GM12878 (cell line): ENCODE measurements around the gene ICAM2. TPM values are rescaled to one million over a fixed set of nuclear protein-coding genes. Genes with fewer than 3 reads are reported as not detected.

Experiments
- BACH1 ChIP-seq: fragments of 450-650 bp; IDR thresholded peaks from 2 replicates; pipeline ENCODE4 v1.6.1; 2017; ENCODE audit warnings: mild to moderate bottlenecking, borderline replicate concordance
- BCL11A ChIP-seq: IDR thresholded peaks from 2 replicates; pipeline ENCODE4 v1.6.1; 2011; ENCODE audit warnings: low read depth, low read length
- BHLHE40 ChIP-seq, 2 experiments: fragments of 450-650 bp in 1 of 2; IDR thresholded peaks; 2 replicates each; pipeline ENCODE4 v1.6.1; 2011 to 2017; ENCODE audit warnings: low read depth in 2 of 2, borderline replicate concordance in 1 of 2, improper control_type of control experiment in 1 of 2, low read length in 1 of 2, mild to moderate bottlenecking in 1 of 2
- CBX5 ChIP-seq: sonication (generic); IDR thresholded peaks from 2 replicates; pipeline ENCODE4 v1.6.1; 2016; ENCODE audit warnings: low read depth, moderate library complexity, mild to moderate bottlenecking, inconsistent platforms
- CHD4 ChIP-seq: fragments of 200-600 bp; sonication (generic); IDR thresholded peaks from 2 replicates; pipeline ENCODE4 v1.6.1; 2016; ENCODE audit warnings: mild to moderate bottlenecking
- ELK1 ChIP-seq: IDR thresholded peaks from 2 replicates; pipeline ENCODE4 v1.6.1; 2012; ENCODE audit warnings: low read depth, low read length, improper control_type of control experiment
- JUND ChIP-seq: IDR thresholded peaks from 2 replicates; pipeline ENCODE4 v1.6.1; 2012; ENCODE audit warnings: low read depth, mild to moderate bottlenecking, low read length, improper control_type of control experiment, moderate library complexity
- KLF5 ChIP-seq: fragments of 450-650 bp; IDR thresholded peaks from 2 replicates; pipeline ENCODE4 v1.6.1; 2014; ENCODE audit warnings: mild to moderate bottlenecking; ENCODE audit not compliant: partially characterized antibody
- LARP7 ChIP-seq: fragments of 450-650 bp; IDR thresholded peaks from 2 replicates; pipeline ENCODE4 v1.6.1; 2017; ENCODE audit warnings: mild to moderate bottlenecking
- MEF2B ChIP-seq: fragments of 450-650 bp; IDR thresholded peaks from 2 replicates; pipeline ENCODE4 v1.6.1; 2018; ENCODE audit warnings: mild to moderate bottlenecking, moderate library complexity; ENCODE audit not compliant: partially characterized antibody, poor library complexity, severe bottlenecking
- MTA2 ChIP-seq: fragments of 450-650 bp; IDR thresholded peaks from 2 replicates; pipeline ENCODE4 v1.6.1; 2016; ENCODE audit warnings: low read depth, mild to moderate bottlenecking, moderate library complexity
- MTA3 ChIP-seq: IDR thresholded peaks from 2 replicates; pipeline ENCODE4 v1.6.1; 2012; ENCODE audit warnings: low read length, inconsistent platforms, borderline replicate concordance
- NKRF ChIP-seq: fragments of 450-650 bp; conservative IDR thresholded peaks from 2 replicates; pipeline ENCODE4 v1.6.1; 2017; ENCODE audit warnings: mild to moderate bottlenecking, moderate library complexity
- POLR2AphosphoS2 ChIP-seq: IDR thresholded peaks from 2 replicates; pipeline ENCODE4 v1.6.1; 2011; ENCODE audit warnings: low read depth, mild to moderate bottlenecking, low read length, improper control_type of control experiment, moderate library complexity
- RB1 ChIP-seq: fragments of 450-650 bp; formaldehyde crosslinking; IDR thresholded peaks from 2 replicates; pipeline ENCODE4 v1.6.1; 2017; ENCODE audit warnings: mild to moderate bottlenecking, borderline replicate concordance
- SP1 ChIP-seq: IDR thresholded peaks from one replicate; pipeline ENCODE4 v1.6.1; 2011; ENCODE audit warnings: low read depth, low read length
- polyA plus RNA-seq, 11 experiments: library from polyadenylated mRNA; depleted of rRNA in 4 of 11; unstranded in 6 of 11; stranded (reverse) in 5 of 11; fragments of >200 nt; fragmentation: Nextera tagmentation in 4 of 11; fragmentation: Illumina TruSeq in 1 of 11; extraction: Ambion mirVana in 4 of 11; extraction: Trizol in 1 of 11; gene quantifications; 1 replicate in 1 of 11; 2 replicates in 10 of 11; pipeline versions ENCODE4 v1.2.1 to v1.2.3, GENCODE V29; 2011 to 2016; ENCODE audit warnings: inconsistent platforms in 2 of 11, missing spikeins in 2 of 11, low read depth in 1 of 11
- total RNA-seq, 4 experiments: library from RNA; depleted of rRNA in 3 of 4; stranded (reverse); fragments of >200 nt in 3 of 4; fragmentation: Illumina TruSeq in 1 of 4; extraction: Trizol in 1 of 4; gene quantifications; 2 replicates each; pipeline versions ENCODE4 v1.2.1 to v1.2.3, GENCODE V29; 2013 to 2021
- TF ChIP-seq, protein P1 (sequence below): fragments of 450-650 bp; IDR thresholded peaks from 2 replicates; pipeline ENCODE4 v1.6.1; 2016; ENCODE audit warnings: mild to moderate bottlenecking, moderate library complexity, borderline replicate concordance
- TF ChIP-seq, protein P2 (sequence below): fragments of 450-650 bp; IDR thresholded peaks from 2 replicates; pipeline ENCODE4 v1.6.1; 2017; ENCODE audit warnings: mild to moderate bottlenecking, moderate library complexity

ICAM2 gene
- total and polyA plus RNA-seq, 10 of the 15 experiments (the other 5 are each of a cell fraction or from before 2014, with no cell fraction given), result 23.6 to 108 (median 58.1) TPM

GRCh38 chr17:64025732-64026294 is 5.4 kb upstream of the ICAM2 start (continued):
- TF ChIP-seq MTA3, result no peak
- TF ChIP-seq, protein P1, sequence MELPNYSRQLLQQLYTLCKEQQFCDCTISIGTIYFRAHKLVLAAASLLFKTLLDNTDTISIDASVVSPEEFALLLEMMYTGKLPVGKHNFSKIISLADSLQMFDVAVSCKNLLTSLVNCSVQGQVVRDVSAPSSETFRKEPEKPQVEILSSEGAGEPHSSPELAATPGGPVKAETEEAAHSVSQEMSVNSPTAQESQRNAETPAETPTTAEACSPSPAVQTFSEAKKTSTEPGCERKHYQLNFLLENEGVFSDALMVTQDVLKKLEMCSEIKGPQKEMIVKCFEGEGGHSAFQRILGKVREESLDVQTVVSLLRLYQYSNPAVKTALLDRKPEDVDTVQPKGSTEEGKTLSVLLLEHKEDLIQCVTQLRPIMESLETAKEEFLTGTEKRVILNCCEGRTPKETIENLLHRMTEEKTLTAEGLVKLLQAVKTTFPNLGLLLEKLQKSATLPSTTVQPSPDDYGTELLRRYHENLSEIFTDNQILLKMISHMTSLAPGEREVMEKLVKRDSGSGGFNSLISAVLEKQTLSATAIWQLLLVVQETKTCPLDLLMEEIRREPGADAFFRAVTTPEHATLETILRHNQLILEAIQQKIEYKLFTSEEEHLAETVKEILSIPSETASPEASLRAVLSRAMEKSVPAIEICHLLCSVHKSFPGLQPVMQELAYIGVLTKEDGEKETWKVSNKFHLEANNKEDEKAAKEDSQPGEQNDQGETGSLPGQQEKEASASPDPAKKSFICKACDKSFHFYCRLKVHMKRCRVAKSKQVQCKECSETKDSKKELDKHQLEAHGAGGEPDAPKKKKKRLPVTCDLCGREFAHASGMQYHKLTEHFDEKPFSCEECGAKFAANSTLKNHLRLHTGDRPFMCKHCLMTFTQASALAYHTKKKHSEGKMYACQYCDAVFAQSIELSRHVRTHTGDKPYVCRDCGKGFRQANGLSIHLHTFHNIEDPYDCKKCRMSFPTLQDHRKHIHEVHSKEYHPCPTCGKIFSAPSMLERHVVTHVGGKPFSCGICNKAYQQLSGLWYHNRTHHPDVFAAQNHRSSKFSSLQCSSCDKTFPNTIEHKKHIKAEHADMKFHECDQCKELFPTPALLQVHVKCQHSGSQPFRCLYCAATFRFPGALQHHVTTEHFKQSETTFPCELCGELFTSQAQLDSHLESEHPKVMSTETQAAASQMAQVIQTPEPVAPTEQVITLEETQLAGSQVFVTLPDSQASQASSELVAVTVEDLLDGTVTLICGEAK, result no peak
- TF ChIP-seq MTA2, result 0 out of 2 replicates have a peak, but pooled peaks have one; percentile 25
- no peak; the same call in 1 of the 2 replicates for TF ChIP-seq CBX5
- no peak for TF ChIP-seq POLR2AphosphoS2
- no peak for TF ChIP-seq CHD4
- no peak; a peak in 1 of 4 replicates for TF ChIP-seq BHLHE40 (IDR thresholded peaks at IDR 0.05; ENCODE audit: borderline replicate concordance in 1 of 2, low read depth in 2 of 2, low read length in 1 of 2)
- TF ChIP-seq BCL11A, result no peak
- TF ChIP-seq, protein P2, sequence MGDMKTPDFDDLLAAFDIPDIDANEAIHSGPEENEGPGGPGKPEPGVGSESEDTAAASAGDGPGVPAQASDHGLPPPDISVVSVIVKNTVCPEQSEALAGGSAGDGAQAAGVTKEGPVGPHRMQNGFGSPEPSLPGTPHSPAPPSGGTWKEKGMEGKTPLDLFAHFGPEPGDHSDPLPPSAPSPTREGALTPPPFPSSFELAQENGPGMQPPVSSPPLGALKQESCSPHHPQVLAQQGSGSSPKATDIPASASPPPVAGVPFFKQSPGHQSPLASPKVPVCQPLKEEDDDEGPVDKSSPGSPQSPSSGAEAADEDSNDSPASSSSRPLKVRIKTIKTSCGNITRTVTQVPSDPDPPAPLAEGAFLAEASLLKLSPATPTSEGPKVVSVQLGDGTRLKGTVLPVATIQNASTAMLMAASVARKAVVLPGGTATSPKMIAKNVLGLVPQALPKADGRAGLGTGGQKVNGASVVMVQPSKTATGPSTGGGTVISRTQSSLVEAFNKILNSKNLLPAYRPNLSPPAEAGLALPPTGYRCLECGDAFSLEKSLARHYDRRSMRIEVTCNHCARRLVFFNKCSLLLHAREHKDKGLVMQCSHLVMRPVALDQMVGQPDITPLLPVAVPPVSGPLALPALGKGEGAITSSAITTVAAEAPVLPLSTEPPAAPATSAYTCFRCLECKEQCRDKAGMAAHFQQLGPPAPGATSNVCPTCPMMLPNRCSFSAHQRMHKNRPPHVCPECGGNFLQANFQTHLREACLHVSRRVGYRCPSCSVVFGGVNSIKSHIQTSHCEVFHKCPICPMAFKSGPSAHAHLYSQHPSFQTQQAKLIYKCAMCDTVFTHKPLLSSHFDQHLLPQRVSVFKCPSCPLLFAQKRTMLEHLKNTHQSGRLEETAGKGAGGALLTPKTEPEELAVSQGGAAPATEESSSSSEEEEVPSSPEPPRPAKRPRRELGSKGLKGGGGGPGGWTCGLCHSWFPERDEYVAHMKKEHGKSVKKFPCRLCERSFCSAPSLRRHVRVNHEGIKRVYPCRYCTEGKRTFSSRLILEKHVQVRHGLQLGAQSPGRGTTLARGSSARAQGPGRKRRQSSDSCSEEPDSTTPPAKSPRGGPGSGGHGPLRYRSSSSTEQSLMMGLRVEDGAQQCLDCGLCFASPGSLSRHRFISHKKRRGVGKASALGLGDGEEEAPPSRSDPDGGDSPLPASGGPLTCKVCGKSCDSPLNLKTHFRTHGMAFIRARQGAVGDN, result 0 out of 2 replicates have a peak, but pooled peaks have one; percentile 18
- TF ChIP-seq ELK1, result peak; percentile 37; the same call in 1 of the 2 replicates
- TF ChIP-seq KLF5, result peak; percentile 47
- TF ChIP-seq RB1, result peak; percentile 15; the same call in 1 of the 2 replicates
- TF ChIP-seq MEF2B, result peak; percentile 51
- no peak for TF ChIP-seq JUND
- TF ChIP-seq SP1, result no peak
- 0 out of 2 replicates have a peak, but pooled peaks have one; percentile 24 for TF ChIP-seq BACH1
- TF ChIP-seq LARP7, result peak; percentile 67; the same call in 1 of the 2 replicates
- no peak for TF ChIP-seq NKRF
